Heart right ventricle (tissue), 16 donors: ENCODE results near the gene SNRK. TPM values are rescaled to one million over a fixed set of nuclear protein-coding genes. Genes with fewer than 3 reads are reported as not detected.

Source experiments
- ATAC-seq, 8 donors: fragments of 200-7000 bp; cut with Tn5 transposase; one replicate each; pipeline ENCODE4 v1.9.1; 2020; ENCODE audit warnings: mild to moderate bottlenecking in 8 of 8, moderate library complexity in 8 of 8, moderate number of reproducible peaks in 1 of 8
- DNase-seq, 2 donors: peaks; one replicate each; pipeline ENCODE4 v3.0.0-alpha.2; 2020
- H3K27ac ChIP-seq, 10 donors: fragments of 200-600 bp; sonication (generic) in 2 of 10; one replicate each; pipeline versions ENCODE4 v1.5.0 to v1.8.0; 2020 to 2022; ENCODE audit warnings: mild to moderate bottlenecking in 3 of 10
- H3K27me3 ChIP-seq, 7 donors: fragments of 200-600 bp; one replicate each; pipeline ENCODE4 v1.8.0; 2021 to 2022; ENCODE audit warnings: mild to moderate bottlenecking in 2 of 7
- H3K36me3 ChIP-seq, 9 donors: fragments of 200-600 bp; sonication (generic) in 1 of 9; one replicate each; pipeline versions ENCODE4 v1.5.0 to v1.8.0; 2020 to 2022; ENCODE audit warnings: mild to moderate bottlenecking in 2 of 9
- H3K4me1 ChIP-seq, 9 donors: fragments of 200-600 bp; sonication (generic) in 1 of 9; one replicate each; pipeline versions ENCODE4 v1.5.0 to v1.8.0; 2020 to 2022; ENCODE audit warnings: mild to moderate bottlenecking in 4 of 9
- H3K4me3 ChIP-seq, 10 donors: fragments of 200-600 bp; sonication (generic) in 2 of 10; one replicate each; pipeline versions ENCODE4 v1.5.0 to v1.8.0; 2020 to 2022; ENCODE audit warnings: mild to moderate bottlenecking in 7 of 10, moderate library complexity in 2 of 10
- H3K9me3 ChIP-seq, 11 donors: fragments of 200-600 bp in 10 of 11; sonication (generic) in 2 of 11; one replicate each; pipeline versions ENCODE4 v1.5.0 to v1.8.0; 2013 to 2022; ENCODE audit warnings: mild to moderate bottlenecking in 2 of 11, control low read depth in 1 of 11, moderate library complexity in 1 of 11
- WGBS, 2 donors: extraction: QIAGEN DNeasy Blood & Tissue Kit; methylation state at CpG; one replicate each; pipeline ENCODE4 v1.1.7; 2013; ENCODE audit warnings: inconsistent platforms in 1 of 2; 5-methylcytosine and 5-hydroxymethylcytosine counted together
- intact Hi-C, 10 donors: fragments of 100-400 bp; cut with DNase I; formaldehyde crosslinking; loops; one replicate each; pipeline versions ENCODE4 v1.11.1 to v1.14.2; 2022
- polyA plus RNA-seq, 2 donors: library from polyadenylated mRNA; stranded (reverse); fragments of 200-250 nt; gene quantifications; one replicate each; pipeline ENCODE4 v1.2.3, GENCODE V29; 2013
- total RNA-seq, 10 donors: library from RNA; stranded (reverse); fragmentation: NEBNext Ultra II Directional in 3 of 10; extraction: Animal tissue kit (Norgen Biotek cat#: 25700) in 3 of 10; gene quantifications; one replicate each; pipeline versions ENCODE4 v1.2.1 to v1.2.4, GENCODE V29; 2021 to 2023
- TF ChIP-seq, protein P1 (sequence below), 9 donors: fragments of 200-600 bp; sonication (generic) in 2 of 9; IDR thresholded peaks; one replicate each; pipeline versions ENCODE4 v1.5.0 to v1.8.0; 2021 to 2022; ENCODE audit warnings: antibody characterized with exemption in 9 of 9, mild to moderate bottlenecking in 5 of 9, moderate library complexity in 1 of 9
- donor health status: Arrhythmogenic right ventricular cardiomyopathy.
- donor health status: ischemic (EF 13 %, LVEDD 7.1; RV severe dilation, severe dysfunction).
- donor health status: healthy with polysubstance abuse.
- donor health status: DM: no; HTN: yes; CAD: no.
- donor health status: DM: no; HTN: no; CAD: no.
- donor health status: ischemic (EF 25% LVEDD 6.9; RV normal size, moderate dysfunction).
- donor health status: ischemic (EF 25% LVEDD 5.7; RV mildly dilated, moderate dysfunction).
- donor health status: healthy.
- donor health status: DM: yes; HTN: yes; CAD: no.
- donor health status: Ischemic cardiomyopathy.
- donor health status: ischemic (EF 35%, LVEDD 5.7; RV mildly dilated, moderate dysfunction).
- donor health status: nonischemic (EF 11% LVEDD 7.7; RV severe dilation, severe dysfunction).
- donor health status: DM: yes; HTN: yes; CAD: no.
- donor health status: PGD.
- donor health status: ischemic (EF 29% LVEDD 5.4; RV normal size, mild dysfunction).
- donor health status: nonischemic (EF 23%, LVEDD 6.1; RV moderate dilation, normal function).

Gene SNRK
- total and polyA plus RNA-seq, 12 donors = 11.4 to 51.9 (median 27.8) TPM

DNA sequence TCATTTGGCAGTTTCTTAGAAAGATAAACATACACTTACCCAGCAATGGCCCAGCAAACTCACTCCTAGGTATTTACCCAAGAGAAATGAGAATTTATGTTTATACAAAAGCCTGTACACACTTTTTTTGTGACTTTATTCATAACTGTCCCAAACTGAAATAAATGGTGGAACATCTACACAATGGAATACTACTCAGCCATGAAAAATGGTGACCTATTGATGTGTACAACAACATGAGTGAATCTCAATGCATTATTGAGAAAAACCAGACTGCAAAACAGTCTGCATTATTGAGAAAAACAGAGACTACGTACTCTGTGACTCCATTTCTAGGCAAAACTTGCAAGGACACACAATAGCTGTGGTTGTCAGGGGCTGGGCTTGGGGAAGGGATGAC lies 37.2 kb downstream of the SNRK start:
- Histone ChIP-seq H3K4me1 (peaks cover 4 to 89% (median 74%) of the 10 kb centered on the region in 9 donors), H3K9me3 (peaks cover 0 to 6% (median 0%) of the 10 kb centered on the region in 11 donors), H3K27me3 (no peaks in the 10 kb centered on the region), H3K27ac (no peak overlapping the region), H3K36me3 (peaks cover 0 to 23% (median 0%) of the 10 kb centered on the region in 9 donors), H3K4me3 (no peak overlapping the region)
- no peak for ATAC-seq
- TF ChIP-seq, protein P1, sequence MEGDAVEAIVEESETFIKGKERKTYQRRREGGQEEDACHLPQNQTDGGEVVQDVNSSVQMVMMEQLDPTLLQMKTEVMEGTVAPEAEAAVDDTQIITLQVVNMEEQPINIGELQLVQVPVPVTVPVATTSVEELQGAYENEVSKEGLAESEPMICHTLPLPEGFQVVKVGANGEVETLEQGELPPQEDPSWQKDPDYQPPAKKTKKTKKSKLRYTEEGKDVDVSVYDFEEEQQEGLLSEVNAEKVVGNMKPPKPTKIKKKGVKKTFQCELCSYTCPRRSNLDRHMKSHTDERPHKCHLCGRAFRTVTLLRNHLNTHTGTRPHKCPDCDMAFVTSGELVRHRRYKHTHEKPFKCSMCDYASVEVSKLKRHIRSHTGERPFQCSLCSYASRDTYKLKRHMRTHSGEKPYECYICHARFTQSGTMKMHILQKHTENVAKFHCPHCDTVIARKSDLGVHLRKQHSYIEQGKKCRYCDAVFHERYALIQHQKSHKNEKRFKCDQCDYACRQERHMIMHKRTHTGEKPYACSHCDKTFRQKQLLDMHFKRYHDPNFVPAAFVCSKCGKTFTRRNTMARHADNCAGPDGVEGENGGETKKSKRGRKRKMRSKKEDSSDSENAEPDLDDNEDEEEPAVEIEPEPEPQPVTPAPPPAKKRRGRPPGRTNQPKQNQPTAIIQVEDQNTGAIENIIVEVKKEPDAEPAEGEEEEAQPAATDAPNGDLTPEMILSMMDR (IDR thresholded peaks at IDR 0.05) = no peak
- no peak for DNase-seq
- 95 to 100% methylated on average over 1 of the region's 1 CpG for WGBS, 2 donors
- intact Hi-C loops = loop anchor here in 1 of 10 donors (5.0 to 10.0 kb wide), 2 partner anchors 36 to 181 kb away; partner anchors contain the start of gene SNRK

DNA sequence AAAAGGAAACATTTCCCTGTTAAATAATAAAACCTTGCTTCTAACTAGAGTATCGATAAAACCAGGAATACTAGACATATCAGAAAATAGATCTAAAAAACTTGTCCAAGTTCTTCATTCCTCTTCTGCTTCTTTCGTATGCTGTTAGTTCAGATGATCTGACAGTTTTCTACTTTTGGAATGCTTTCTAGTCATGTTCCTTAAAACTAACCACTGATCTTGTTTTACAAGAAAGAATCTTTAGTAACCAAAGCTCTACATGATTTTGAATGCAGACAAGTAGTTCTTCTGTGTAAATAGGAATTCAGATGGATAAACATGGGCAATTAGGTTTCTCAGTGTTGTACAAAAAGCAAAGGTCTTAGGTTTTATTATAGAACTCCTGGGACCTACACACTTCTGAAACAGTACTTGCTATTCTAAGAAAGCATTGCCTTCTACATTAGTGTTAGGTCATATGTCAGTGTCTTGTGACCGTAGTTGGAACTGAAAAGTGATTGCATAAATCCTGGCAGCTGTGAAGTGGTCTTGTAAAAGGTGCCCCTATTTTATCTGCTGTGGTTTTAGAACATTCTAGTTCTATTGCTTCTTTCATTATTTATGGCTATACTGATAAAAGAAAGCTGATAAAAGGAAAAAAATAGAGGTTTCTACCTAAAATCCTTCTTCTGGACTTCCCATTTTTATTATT lies 40.7 kb downstream of the SNRK start:
- peak overlapping the region; percentile 10 to 86 (median 75) for H3K27ac ChIP-seq
- peak; percentile 62 to 88 (median 74) for ATAC-seq
- H3K9me3 ChIP-seq = peaks cover 0 to 6% (median 0%) of the 10 kb centered on the region in 11 donors
- WGBS, 2 donors = 27 to 28% methylated on average over 3 of the region's 3 CpGs
- H3K36me3 ChIP-seq = peaks cover 0 to 14% (median 0%) of the 10 kb centered on the region in 9 donors
- intact Hi-C loops = loop anchor here in 2 of 10 donors (5.0 to 10.0 kb wide), 2 partner anchors 40 to 178 kb away; partner anchors contain the start of gene SNRK (in 1 of the 2)
- DNase-seq = no peak
- H3K27me3 ChIP-seq = no peaks in the 10 kb centered on the region
- TF ChIP-seq, protein P1 (IDR thresholded peaks at IDR 0.05) = no peak
- H3K4me3 ChIP-seq = no peak overlapping the region
- peaks cover 4 to 86% (median 64%) of the 10 kb centered on the region in 9 donors for H3K4me1 ChIP-seq

DNA sequence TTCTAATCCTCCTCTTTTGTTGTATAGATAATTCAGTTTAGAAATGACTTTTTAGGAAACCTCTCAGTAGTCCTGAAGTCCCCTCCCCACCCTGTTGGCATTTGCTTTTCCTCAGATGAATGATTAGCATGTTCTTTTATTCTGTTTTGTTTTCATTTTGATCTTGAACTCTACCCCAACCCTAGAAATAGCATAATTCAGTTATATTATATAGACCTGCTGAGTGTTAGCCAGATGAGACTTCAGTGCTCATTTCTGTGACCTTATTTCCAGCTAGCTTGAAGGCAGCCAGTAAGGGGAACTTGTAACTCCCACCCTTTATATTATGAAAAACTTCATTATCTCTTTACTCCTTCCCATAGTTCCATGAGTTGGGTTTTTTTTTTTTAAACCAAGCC lies 41.2 kb downstream of the SNRK start:
- peaks cover 0 to 6% (median 0%) of the 10 kb centered on the region in 11 donors for H3K9me3 ChIP-seq
- ATAC-seq (peak in 2 of 8 donors; percentile 16 to 20), DNase-seq (no peak)
- TF ChIP-seq, protein P1 (IDR thresholded peaks at IDR 0.05) = no peak
- H3K36me3 ChIP-seq = peaks cover 0 to 20% (median 2%) of the 10 kb centered on the region in 9 donors
- intact Hi-C loops = loop anchor here in 2 of 10 donors (5.0 to 10.0 kb wide), 2 partner anchors 40 to 177 kb away; partner anchors contain the start of gene SNRK (in 1 of the 2)
- peak overlapping the region; percentile 10 to 86 (median 75) for H3K27ac ChIP-seq
- H3K4me3 ChIP-seq = no peak overlapping the region
- no peaks in the 10 kb centered on the region for H3K27me3 ChIP-seq
- H3K4me1 ChIP-seq = peaks cover 4 to 82% (median 64%) of the 10 kb centered on the region in 9 donors

DNA sequence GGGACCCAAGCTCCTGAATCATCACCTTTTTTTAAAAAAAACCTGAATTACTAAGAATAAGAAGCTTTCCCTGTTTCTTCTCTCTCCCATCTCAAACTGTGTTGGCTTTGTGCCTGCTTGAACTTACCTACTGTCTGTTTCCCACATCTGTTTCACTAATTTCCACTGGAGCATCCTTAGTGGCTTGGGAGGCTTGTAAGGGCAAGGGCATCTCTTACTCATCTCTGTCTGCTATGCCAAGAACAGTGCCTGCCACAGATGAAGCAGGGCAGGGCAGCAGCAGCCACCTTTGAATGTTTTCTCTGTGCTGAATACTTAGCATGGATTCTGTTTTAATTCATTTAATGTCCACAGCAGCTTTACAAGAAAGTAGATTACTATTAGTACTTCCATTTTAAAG lies 42.3 kb downstream of the SNRK start:
- Histone ChIP-seq H3K4me1 (peaks cover 4 to 82% (median 64%) of the 10 kb centered on the region in 9 donors), H3K36me3 (peaks cover 0 to 23% (median 13%) of the 10 kb centered on the region in 9 donors), H3K4me3 (no peak overlapping the region), H3K9me3 (peaks cover 0 to 2% (median 0%) of the 10 kb centered on the region in 11 donors), H3K27me3 (no peaks in the 10 kb centered on the region), H3K27ac (peak overlapping the region in 6 of 10 donors; percentile 6 to 86 (median 78))
- TF ChIP-seq, protein P1 (IDR thresholded peaks at IDR 0.05) = no peak
- DNase-seq (no peak), ATAC-seq (peak in 4 of 8 donors; percentile 38 to 61 (median 52))
- intact Hi-C loops = loop anchor here in 2 of 10 donors (5.0 to 10.0 kb wide), 2 partner anchors 41 to 176 kb away; partner anchors contain the start of gene SNRK (in 1 of the 2)
